A673 (cell line): ENCODE measurements around the gene NINJ2. TPM values are rescaled to one million over a fixed set of nuclear protein-coding genes. Genes with fewer than 3 reads are reported as not detected.

ENCODE experiments used
- BruUV-seq: library from RNA; stranded (reverse); fragments of 400-500 nt; replicated peaks from 2 replicates; lab custom pipeline; 2021; lab: Mats Ljungman, UMichigan
- CTCF ChIA-PET: fragments of 300-600 bp; sonication (Branson Sonifier 250); formaldehyde crosslinking; loops from one replicate; lab custom pipeline; 2022; ENCODE audit warnings: antibody characterized with exemption; lab: Charles Lee
- POLR2A ChIA-PET: fragments of 300-600 bp; sonication (Branson Sonifier 250); formaldehyde crosslinking; loops from one replicate; lab custom pipeline; 2022; ENCODE audit warnings: antibody characterized with exemption; ENCODE audit not compliant: low non-redundant PET; lab: Charles Lee
- DNase-seq: peaks from one replicate; pipeline ENCODE4 v3.0.0-alpha.2; 2015; ENCODE audit warnings: low spot score
- H3K27ac ChIP-seq: fragments of 200-600 bp; sonication (generic); 2 replicates; pipeline ENCODE4 v1.5.1; 2016; ENCODE audit warnings: mixed run types, low read depth, mild to moderate bottlenecking, mixed read lengths, antibody characterized with exemption, low read length; ENCODE audit not compliant: poor library complexity, severe bottlenecking
- H3K27me3 ChIP-seq: fragments of 200-600 bp; sonication (generic); replicated peaks from 2 replicates; pipeline ENCODE4 v1.6.1; 2017; ENCODE audit warnings: mixed run types, low read depth, mild to moderate bottlenecking, mixed read lengths, antibody characterized with exemption, low read length; ENCODE audit not compliant: insufficient read depth, poor library complexity
- H3K36me3 ChIP-seq: fragments of 200-600 bp; sonication (generic); 2 replicates; pipeline ENCODE4 v1.6.1; 2016; ENCODE audit warnings: mixed run types, mild to moderate bottlenecking, mixed read lengths, antibody characterized with exemption, low read length; ENCODE audit not compliant: insufficient read depth, poor library complexity, severe bottlenecking
- H3K4me1 ChIP-seq: fragments of 200-600 bp; sonication (generic); 2 replicates; pipeline ENCODE4 v1.6.1; 2017; ENCODE audit warnings: mixed run types, mild to moderate bottlenecking, mixed read lengths, antibody characterized with exemption, low read length; ENCODE audit not compliant: insufficient read depth, poor library complexity, severe bottlenecking
- H3K4me3 ChIP-seq: fragments of 200-600 bp; sonication (generic); 2 replicates; pipeline ENCODE4 v1.5.1; 2016; ENCODE audit warnings: low read depth, mixed run types, mild to moderate bottlenecking, mixed read lengths, low read length; ENCODE audit not compliant: poor library complexity, severe bottlenecking
- H3K9me3 ChIP-seq: fragments of 200-600 bp; sonication (generic); 2 replicates; pipeline ENCODE4 v1.6.1; 2016; ENCODE audit warnings: mixed run types, low read depth, mild to moderate bottlenecking, mixed read lengths, antibody characterized with exemption, low read length; ENCODE audit not compliant: poor library complexity, severe bottlenecking
- EZH2 ChIP-seq: fragments of 200-600 bp; sonication (generic); IDR thresholded peaks from 2 replicates; pipeline ENCODE4 v1.6.1; 2017; ENCODE audit warnings: borderline replicate concordance, low read depth, mild to moderate bottlenecking, mixed read lengths, antibody characterized with exemption, low read length; ENCODE audit not compliant: poor library complexity, severe bottlenecking
- intact Hi-C: fragments of 100-400 bp; cut with micrococcal nuclease; formaldehyde crosslinking; loops from one replicate; pipeline ENCODE4 v1.10.0; 2022; ENCODE audit not compliant: unreplicated experiment
- total RNA-seq: library from RNA; stranded (reverse); gene quantifications from 2 replicates; pipeline ENCODE4 v1.2.3, GENCODE V29; 2021
- TF ChIP-seq, protein P1 (sequence below): fragments of 300-800, 200-600 bp; sonication (generic); conservative IDR thresholded peaks from 2 replicates; pipeline ENCODE4 v1.5.1; 2017; ENCODE audit warnings: low read depth, mild to moderate bottlenecking, antibody characterized with exemption, low read length, moderate library complexity, mixed read lengths

The NINJ2 gene
- total RNA-seq, 1 experiment from 2014 or later = not detected

DNA sequence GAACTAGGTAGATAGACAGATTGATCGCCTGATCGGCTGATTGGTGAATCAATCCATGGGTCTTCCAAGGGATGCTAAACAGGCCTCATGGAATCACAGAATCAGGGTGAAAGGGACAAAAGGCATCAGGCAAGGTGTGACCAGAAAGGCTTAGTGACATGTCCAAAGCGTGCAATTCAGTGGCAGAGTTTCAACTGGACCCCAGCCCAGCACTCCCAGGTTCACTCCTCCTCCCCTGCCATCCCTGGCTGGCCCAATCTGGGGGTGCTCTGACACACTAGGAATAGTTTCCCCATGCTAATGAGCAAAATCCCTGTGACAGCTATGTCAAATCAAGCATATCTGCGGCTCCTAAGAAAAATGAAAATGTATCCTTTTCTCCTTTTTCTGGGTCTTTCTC is 50.4 kb downstream of the NINJ2 start:
- BruUV-seq = no TSS peak
- no peak overlapping the region for H3K4me3 ChIP-seq
- H3K9me3 ChIP-seq = no peaks in the 10 kb centered on the region
- no peaks in the 10 kb centered on the region for H3K27me3 ChIP-seq
- no peak for TF ChIP-seq EZH2
- TF ChIP-seq, protein P1, sequence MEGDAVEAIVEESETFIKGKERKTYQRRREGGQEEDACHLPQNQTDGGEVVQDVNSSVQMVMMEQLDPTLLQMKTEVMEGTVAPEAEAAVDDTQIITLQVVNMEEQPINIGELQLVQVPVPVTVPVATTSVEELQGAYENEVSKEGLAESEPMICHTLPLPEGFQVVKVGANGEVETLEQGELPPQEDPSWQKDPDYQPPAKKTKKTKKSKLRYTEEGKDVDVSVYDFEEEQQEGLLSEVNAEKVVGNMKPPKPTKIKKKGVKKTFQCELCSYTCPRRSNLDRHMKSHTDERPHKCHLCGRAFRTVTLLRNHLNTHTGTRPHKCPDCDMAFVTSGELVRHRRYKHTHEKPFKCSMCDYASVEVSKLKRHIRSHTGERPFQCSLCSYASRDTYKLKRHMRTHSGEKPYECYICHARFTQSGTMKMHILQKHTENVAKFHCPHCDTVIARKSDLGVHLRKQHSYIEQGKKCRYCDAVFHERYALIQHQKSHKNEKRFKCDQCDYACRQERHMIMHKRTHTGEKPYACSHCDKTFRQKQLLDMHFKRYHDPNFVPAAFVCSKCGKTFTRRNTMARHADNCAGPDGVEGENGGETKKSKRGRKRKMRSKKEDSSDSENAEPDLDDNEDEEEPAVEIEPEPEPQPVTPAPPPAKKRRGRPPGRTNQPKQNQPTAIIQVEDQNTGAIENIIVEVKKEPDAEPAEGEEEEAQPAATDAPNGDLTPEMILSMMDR = no peak
- H3K4me1 ChIP-seq = no peaks in the 10 kb centered on the region
- POLR2A ChIA-PET = no interaction called here
- CTCF ChIA-PET = no interaction called here
- DNase-seq = no peak
- no peak overlapping the region for H3K27ac ChIP-seq
- intact Hi-C loops = no loop called here
- H3K36me3 ChIP-seq = no peaks in the 10 kb centered on the region

DNA sequence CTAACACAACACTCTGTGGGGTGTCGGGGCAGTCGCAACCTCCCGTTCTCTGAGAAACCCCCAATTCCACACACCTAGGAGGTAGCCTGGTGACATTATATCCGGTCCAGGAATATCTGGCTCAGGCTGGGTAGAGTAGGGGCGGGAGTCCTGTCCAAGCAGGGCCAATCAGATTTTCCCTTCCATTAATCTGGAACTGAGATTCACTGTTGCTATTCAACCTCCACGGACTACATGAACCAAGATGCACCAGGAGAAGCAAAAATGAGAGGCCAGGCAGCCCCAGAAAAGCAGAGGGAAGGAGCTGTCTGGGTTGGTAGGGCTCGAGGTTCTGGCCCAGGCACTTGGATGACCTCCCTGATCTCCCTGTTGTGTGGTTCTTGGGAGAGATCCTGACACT is 51.0 kb downstream of the NINJ2 start:
- DNase-seq = no peak
- Histone ChIP-seq H3K4me3 (no peak overlapping the region), H3K36me3 (no peaks in the 10 kb centered on the region), H3K27me3 (no peaks in the 10 kb centered on the region), H3K9me3 (no peaks in the 10 kb centered on the region), H3K27ac (no peak overlapping the region), H3K4me1 (no peaks in the 10 kb centered on the region)
- TF ChIP-seq, protein P1 = no peak
- TF ChIP-seq EZH2 = no peak
- POLR2A ChIA-PET = no interaction called here
- intact Hi-C loops = no loop called here
- no TSS peak for BruUV-seq
- CTCF ChIA-PET = no interaction called here

DNA sequence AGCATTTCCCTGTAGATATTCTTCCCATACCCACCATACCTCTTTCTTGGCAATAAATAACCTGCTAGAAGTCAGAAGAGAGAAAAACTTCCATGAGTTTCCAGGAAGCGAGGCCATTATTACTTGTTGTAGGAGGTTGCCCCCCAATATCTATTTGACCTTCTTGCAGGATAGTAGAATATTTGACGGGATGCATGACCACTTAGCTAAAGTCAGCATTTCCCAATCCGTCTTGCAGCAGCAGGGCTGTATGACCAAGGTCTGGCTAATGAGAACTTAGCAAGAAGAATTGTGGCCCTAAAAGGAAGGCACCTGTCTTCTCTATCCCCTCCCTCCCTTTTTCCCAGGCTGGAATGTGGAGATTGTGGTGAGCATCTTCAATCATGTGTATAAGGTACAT is 51.5 kb downstream of the NINJ2 start:
- Histone ChIP-seq H3K27ac (no peak overlapping the region), H3K27me3 (no peaks in the 10 kb centered on the region), H3K4me3 (no peak overlapping the region), H3K9me3 (no peaks in the 10 kb centered on the region), H3K36me3 (no peaks in the 10 kb centered on the region), H3K4me1 (no peaks in the 10 kb centered on the region)
- DNase-seq = no peak
- BruUV-seq = no TSS peak
- intact Hi-C loops = no loop called here
- POLR2A ChIA-PET = no interaction called here
- TF ChIP-seq, protein P1 = no peak
- no peak for TF ChIP-seq EZH2
- CTCF ChIA-PET = no interaction called here
